Urothelium cell line (cell line): ENCODE measurements around the gene PPM1D.

Source experiments
- DNase-seq: peaks from one replicate; pipeline ENCODE4 v3.0.0; 2011; ENCODE audit warnings: low spot score, mixed read lengths
- FAIRE-seq: peaks from 2 replicates; lab custom pipeline; 2011; peaks lifted over from hg19 to GRCh38; lab: Jason Lieb, UNC

Gene PPM1D

GRCh38 chr17:60615840-60616239 lies 15.8 kb downstream of the PPM1D start:
- DNase-seq (no peak), FAIRE-seq (peak; percentile 35)

- FAIRE-seq: peak; percentile 86
- no peak for DNase-seq
Measured at GRCh38 chr17:60618080-60618479, 18.1 kb downstream of the PPM1D start.

- no peak for FAIRE-seq
- DNase-seq: no peak
Measured at GRCh38 chr17:60618854-60619526, 19.0 kb downstream of the PPM1D start.

- FAIRE-seq: no peak
- DNase-seq: no peak
Measured at GRCh38 chr17:60622961-60623360, 23.0 kb downstream of the PPM1D start.

GRCh38 chr17:60623415-60623814 lies 23.4 kb downstream of the PPM1D start:
- FAIRE-seq (no peak), DNase-seq (no peak)

- DNase-seq (no peak), FAIRE-seq (no peak)
Measured at GRCh38 chr17:60627124-60627523, 27.1 kb downstream of the PPM1D start.

- peak; percentile 71 for FAIRE-seq
- DNase-seq: no peak
Measured at GRCh38 chr17:60628252-60628889, 28.4 kb downstream of the PPM1D start.

- DNase-seq (no peak), FAIRE-seq (peak; percentile 92)
Measured at GRCh38 chr17:60629120-60629519, 29.1 kb downstream of the PPM1D start.

- DNase-seq: no peak
- FAIRE-seq: no peak
Measured at GRCh38 chr17:60630352-60630751, 30.4 kb downstream of the PPM1D start.

- peak; percentile 20 for FAIRE-seq
- DNase-seq: no peak
Measured at GRCh38 chr17:60631119-60631518, 31.1 kb downstream of the PPM1D start.

GRCh38 chr17:60637683-60638082 lies 37.7 kb downstream of the PPM1D start:
- FAIRE-seq (no peak), DNase-seq (no peak)

GRCh38 chr17:60639019-60639330 lies 39.0 kb downstream of the PPM1D start:
- FAIRE-seq (no peak), DNase-seq (no peak)

- no peak for FAIRE-seq
- no peak for DNase-seq
Measured at GRCh38 chr17:60640503-60640902, 40.5 kb downstream of the PPM1D start.

GRCh38 chr17:60641126-60641525 lies 41.1 kb downstream of the PPM1D start:
- DNase-seq (no peak), FAIRE-seq (no peak)

- DNase-seq (peak; percentile 85), FAIRE-seq (no peak)
Measured at GRCh38 chr17:60641810-60642220, 41.8 kb downstream of the PPM1D start.

- DNase-seq: no peak
- FAIRE-seq: no peak
Measured at GRCh38 chr17:60645918-60646523, 46.0 kb downstream of the PPM1D start.

GRCh38 chr17:60646701-60647100 lies 46.7 kb downstream of the PPM1D start:
- DNase-seq: no peak
- FAIRE-seq: no peak

GRCh38 chr17:60647705-60648104 lies 47.7 kb downstream of the PPM1D start:
- no peak for DNase-seq
- FAIRE-seq: no peak

GRCh38 chr17:60652454-60653247 lies 52.7 kb downstream of the PPM1D start:
- DNase-seq: no peak
- no peak for FAIRE-seq

GRCh38 chr17:60653569-60653968 lies 53.6 kb downstream of the PPM1D start:
- no peak for FAIRE-seq

GRCh38 chr17:60656499-60656898 lies 56.5 kb downstream of the PPM1D start:
- no peak for FAIRE-seq
- no peak for DNase-seq

More at GRCh38 chr17:60653569-60653968, 53.6 kb downstream of the PPM1D start:
- DNase-seq: no peak

GRCh38 chr17:60659156-60659555 lies 59.2 kb downstream of the PPM1D start:
- DNase-seq: no peak
- FAIRE-seq: peak; percentile 32
